T-cell (primary cell): Measurements from ENCODE around the gene TTC33. TPM values are rescaled to one million over a fixed set of nuclear protein-coding genes. Genes with fewer than 3 reads are reported as not detected.
A peak's percentile ranks its signal among the peaks of the same experiment; 100 is the strongest.

ENCODE experiments used
- ATAC-seq, 4 experiments: fragments of 200-7000 bp in 3 of 4; fragments of 150-1000 bp in 1 of 4; cut with Tn5 transposase; replicated peaks in 1 of 4; 1 replicate in 3 of 4; 2 replicates in 1 of 4; pipeline ENCODE4 v1.10.0; 2021; ENCODE audit warnings: moderate library complexity in 3 of 4, mild to moderate bottlenecking in 2 of 4, moderate number of reproducible peaks in 1 of 4
- CTCF ChIA-PET, 2 donors: fragments of 300-600 bp; sonication (Branson Sonifier 250); formaldehyde crosslinking; loops; one replicate each; lab custom pipeline; 2022; ENCODE audit warnings: antibody characterized with exemption in 2 of 2; lab: Charles Lee
- POLR2A ChIA-PET, 2 donors: fragments of 300-600 bp; sonication (Branson Sonifier 250); formaldehyde crosslinking; loops; one replicate each; lab custom pipeline; 2022; ENCODE audit warnings: antibody characterized with exemption in 2 of 2; lab: Charles Lee
- DNase-seq, 35 experiments: peaks; one replicate each; pipeline versions ENCODE4 v3.0.0 to v3.0.0-alpha.2; 2013 to 2023
- H3K27ac ChIP-seq: one replicate; pipeline ENCODE4 v1.5.1; 2013; ENCODE audit warnings: low read length
- H3K27me3 ChIP-seq, 2 experiments: replicated peaks in 1 of 2; 1 replicate in 1 of 2; 2 replicates in 1 of 2; pipeline versions ENCODE4 v1.6.1 to v1.7.0; 2013; ENCODE audit warnings: low read length in 1 of 2, mixed read lengths in 1 of 2; ENCODE audit not compliant: control insufficient read depth in 2 of 2, insufficient read depth in 2 of 2; ENCODE audit errors: extremely low read depth in 1 of 2
- H3K36me3 ChIP-seq, 2 donors: 1 replicate in 1 of 2; 2 replicates in 1 of 2; pipeline versions ENCODE4 v1.6.1 to v1.7.0; 2013; ENCODE audit warnings: low read length in 1 of 2; ENCODE audit not compliant: control insufficient read depth in 2 of 2, insufficient read depth in 1 of 2; ENCODE audit errors: extremely low read depth in 1 of 2
- H3K4me1 ChIP-seq, 2 experiments: 1 replicate in 1 of 2; 2 replicates in 1 of 2; pipeline versions ENCODE4 v1.6.1 to v1.7.0; 2013; ENCODE audit warnings: low read length in 2 of 2, mixed read lengths in 1 of 2; ENCODE audit not compliant: insufficient read depth in 2 of 2, control insufficient read depth in 1 of 2; ENCODE audit errors: extremely low read depth in 1 of 2
- H3K4me3 ChIP-seq, 2 donors: 1 replicate in 1 of 2; 2 replicates in 1 of 2; pipeline versions ENCODE4 v1.5.1 to v1.7.0; 2013; ENCODE audit warnings: mild to moderate bottlenecking in 2 of 2, low read length in 1 of 2, moderate library complexity in 1 of 2; ENCODE audit not compliant: control insufficient read depth in 1 of 2; ENCODE audit errors: extremely low read depth in 1 of 2
- H3K9me3 ChIP-seq: 2 replicates; pipeline ENCODE4 v1.7.0; 2013
- H3K27ac Mint-ChIP-seq, 2 donors: one replicate each; pipeline ENCODE4 v1.8.0; 2020 to 2021; ENCODE audit warnings: mild to moderate bottlenecking in 2 of 2, mixed read lengths in 2 of 2
- H3K27me3 Mint-ChIP-seq, 2 donors: one replicate each; pipeline ENCODE4 v1.8.0; 2021 to 2022; ENCODE audit warnings: mixed read lengths in 2 of 2
- H3K36me3 Mint-ChIP-seq: one replicate; pipeline ENCODE4 v1.8.0; 2021; ENCODE audit warnings: mixed read lengths
- H3K4me1 Mint-ChIP-seq, 3 donors: one replicate each; pipeline ENCODE4 v1.8.0; 2020 to 2022; ENCODE audit warnings: mixed read lengths in 3 of 3, mild to moderate bottlenecking in 1 of 3
- H3K4me3 Mint-ChIP-seq, 3 donors: one replicate each; pipeline ENCODE4 v1.8.0; 2020 to 2022; ENCODE audit warnings: mild to moderate bottlenecking in 3 of 3, mixed read lengths in 3 of 3, moderate library complexity in 3 of 3
- H3K9me3 Mint-ChIP-seq, 3 donors: one replicate each; pipeline ENCODE4 v1.8.0; 2020 to 2022; ENCODE audit warnings: mixed read lengths in 3 of 3
- WGBS: methylation state at CpG from one replicate; pipeline ENCODE4 v1.1.5; 2013; ENCODE audit warnings: missing lambda C conversion rate; ENCODE audit not compliant: insufficient coverage; 5-methylcytosine and 5-hydroxymethylcytosine counted together
- total RNA-seq, 35 experiments: library from RNA in 6 of 35; stranded (reverse) in 6 of 35; fragments of 120-200 nt in 1 of 35; gene quantifications; one replicate each; pipeline versions ENCODE4 v1.2.1 to v1.2.4 and lab custom pipeline; 2013 to 2026

Gene TTC33
- total RNA-seq, 5 donors from 2014 or later (not counting 1 experiment from before 2014, with no cell fraction given) = 8.3 to 15.4 (median 13.6) TPM

DNA sequence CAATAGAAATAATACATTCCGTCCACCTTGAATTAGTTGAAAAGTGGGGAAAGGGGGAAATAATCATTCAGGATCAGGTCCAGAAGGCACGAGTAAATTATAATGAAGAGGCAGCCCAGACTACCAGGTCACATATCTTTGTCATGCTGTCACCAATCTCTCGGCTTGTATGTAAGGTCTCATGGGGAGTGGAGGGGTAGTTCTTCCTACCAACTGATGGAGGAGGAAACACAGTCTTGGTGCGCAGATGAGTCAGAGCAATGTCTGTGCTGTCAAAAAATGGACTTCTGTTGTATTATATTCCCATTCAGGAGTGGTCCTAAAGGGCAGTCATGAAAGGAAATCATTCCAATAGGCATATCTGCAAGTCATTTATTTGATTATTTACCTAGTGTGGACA, 240.3 kb downstream of the TTC33 start:
- H3K4me3 Mint-ChIP-seq = peak overlapping the region in 1 of 3 donors; percentile 67
- Histone ChIP-seq H3K27me3 (no peaks in the 10 kb centered on the region), H3K36me3 (no peaks in the 10 kb centered on the region), H3K4me1 (peaks cover 15 to 23% of the 10 kb centered on the region in 2 experiments), H3K9me3 (no peaks in the 10 kb centered on the region), H3K27ac (peak overlapping the region; percentile 39), H3K4me3 (no peak overlapping the region)
- no peak for DNase-seq
- peak in 1 of 4 experiments; percentile 32 for ATAC-seq
- no peaks in the 10 kb centered on the region for H3K36me3 Mint-ChIP-seq
- peaks cover 39 to 44% (median 40%) of the 10 kb centered on the region in 3 donors for H3K4me1 Mint-ChIP-seq
- no peaks in the 10 kb centered on the region for H3K9me3 Mint-ChIP-seq
- WGBS = 100% methylated on average over 1 of the region's 4 CpGs
- peak overlapping the region; percentile 71 to 74 for H3K27ac Mint-ChIP-seq
- ChIA-PET CTCF (no interaction called here), POLR2A (no interaction called here)
- H3K27me3 Mint-ChIP-seq = no peaks in the 10 kb centered on the region

DNA sequence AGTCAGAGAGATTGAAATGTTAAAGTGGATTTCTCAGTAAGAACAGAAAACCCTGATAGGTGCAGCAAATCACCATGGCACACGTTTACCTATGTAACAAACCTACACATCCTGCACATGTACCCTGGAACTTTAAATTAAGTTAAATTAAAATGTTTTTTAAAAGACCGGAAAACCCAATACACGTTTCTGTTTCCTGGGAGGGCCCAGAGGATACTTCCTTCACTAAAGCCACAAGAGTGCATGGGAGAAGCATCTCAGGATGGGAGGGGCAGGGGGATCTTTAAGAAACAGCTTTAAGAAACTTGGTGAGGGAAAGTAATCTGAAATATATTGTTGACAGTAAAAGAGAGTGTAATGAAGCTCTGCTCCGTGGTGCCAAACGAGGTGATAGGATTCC, 240.8 kb downstream of the TTC33 start:
- H3K27me3 Mint-ChIP-seq = no peaks in the 10 kb centered on the region
- H3K4me3 ChIP-seq = no peak overlapping the region
- no peaks in the 10 kb centered on the region for H3K36me3 ChIP-seq
- H3K9me3 ChIP-seq = no peaks in the 10 kb centered on the region
- H3K4me3 Mint-ChIP-seq = peak overlapping the region in 2 of 3 donors; percentile 1 to 67
- peak overlapping the region; percentile 71 to 74 for H3K27ac Mint-ChIP-seq
- peak overlapping the region; percentile 38 for H3K27ac ChIP-seq
- POLR2A ChIA-PET = no interaction called here
- no CpG with 5 or more reads among the region's 5 CpGs for WGBS
- no peaks in the 10 kb centered on the region for H3K9me3 Mint-ChIP-seq
- H3K27me3 ChIP-seq = no peaks in the 10 kb centered on the region
- peak; percentile 19 to 90 (median 61) for ATAC-seq
- DNase-seq = peak in 22 of 35 experiments; percentile 4 to 42 (median 15)
- H3K36me3 Mint-ChIP-seq = no peaks in the 10 kb centered on the region
- peaks cover 15 to 23% of the 10 kb centered on the region in 2 experiments for H3K4me1 ChIP-seq
- peaks cover 39 to 44% (median 40%) of the 10 kb centered on the region in 3 donors for H3K4me1 Mint-ChIP-seq
- CTCF ChIA-PET = no interaction called here

DNA sequence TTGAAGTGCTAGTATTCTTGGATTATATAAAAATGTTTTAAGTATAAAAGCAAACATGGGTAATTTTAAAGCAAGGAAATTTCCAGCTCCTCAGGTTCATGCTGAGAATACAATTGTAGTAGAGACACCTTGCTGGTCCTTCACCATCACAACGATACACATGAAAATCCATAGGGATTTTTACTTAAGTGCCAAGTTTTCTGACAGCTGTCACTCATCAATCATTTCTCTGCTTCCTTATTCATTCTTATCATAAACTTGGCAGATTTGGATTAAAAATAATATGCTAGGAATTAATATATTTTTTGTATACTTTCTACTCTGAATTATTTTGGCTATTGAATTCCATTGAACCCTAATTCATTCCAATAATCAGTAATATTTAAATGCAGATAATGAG, 244.0 kb downstream of the TTC33 start:
- Mint-ChIP-seq H3K27ac (no peak overlapping the region), H3K4me3 (no peak overlapping the region), H3K36me3 (no peaks in the 10 kb centered on the region), H3K4me1 (peaks cover 38 to 43% (median 39%) of the 10 kb centered on the region in 3 donors), H3K27me3 (no peaks in the 10 kb centered on the region), H3K9me3 (peaks cover 0 to 5% (median 3%) of the 10 kb centered on the region in 3 donors)
- no peaks in the 10 kb centered on the region for H3K9me3 ChIP-seq
- H3K4me3 ChIP-seq = no peak overlapping the region
- peaks cover 15 to 24% of the 10 kb centered on the region in 2 experiments for H3K4me1 ChIP-seq
- ATAC-seq (no peak), DNase-seq (no peak)
- WGBS = no CpG with 5 or more reads among the region's 1 CpG
- ChIA-PET POLR2A (interaction anchor here in 1 of 2 donors (0.6 kb wide), 1 partner anchor 13 kb away, joined by 8 read pairs; no protein-coding TSS in a partner anchor), CTCF (no interaction called here)
- H3K27me3 ChIP-seq = no peaks in the 10 kb centered on the region
- H3K36me3 ChIP-seq = no peaks in the 10 kb centered on the region
- H3K27ac ChIP-seq = no peak overlapping the region

DNA sequence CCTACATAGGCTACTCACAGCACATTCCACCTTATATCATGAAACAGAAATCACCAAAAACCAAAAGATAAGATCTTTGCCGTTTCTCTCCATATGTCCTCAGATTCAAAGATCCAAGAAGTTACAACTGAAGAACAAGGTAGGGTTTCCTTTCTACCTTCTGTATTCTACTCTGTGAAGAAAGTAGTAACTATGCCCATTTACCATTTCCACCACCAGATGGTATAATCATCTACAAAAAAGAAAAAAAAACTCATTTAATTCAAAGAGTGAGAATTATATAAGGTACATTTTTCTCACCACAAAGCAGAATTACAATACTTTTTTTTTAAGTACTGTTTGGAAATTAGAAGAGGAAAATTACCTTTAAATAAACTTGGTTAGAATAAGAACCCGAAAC, 248.7 kb downstream of the TTC33 start:
- Histone ChIP-seq H3K36me3 (no peaks in the 10 kb centered on the region), H3K4me1 (peaks cover 0 to 2% of the 10 kb centered on the region in 2 experiments), H3K9me3 (no peaks in the 10 kb centered on the region), H3K4me3 (no peak overlapping the region), H3K27me3 (no peaks in the 10 kb centered on the region), H3K27ac (no peak overlapping the region)
- WGBS = no CpG with 5 or more reads among the region's 2 CpGs
- H3K9me3 Mint-ChIP-seq = peaks cover 0 to 5% (median 3%) of the 10 kb centered on the region in 3 donors
- H3K27me3 Mint-ChIP-seq = no peaks in the 10 kb centered on the region
- POLR2A ChIA-PET = interaction anchor here in 1 of 2 donors (0.6 kb wide), 1 partner anchor 95 kb away, joined by 3 read pairs; no protein-coding TSS in a partner anchor
- ATAC-seq (peak in 1 of 4 experiments; percentile 72), DNase-seq (peak in 1 of 35 experiments; percentile 42)
- CTCF ChIA-PET = interaction anchor here in 1 of 2 donors (0.6 kb wide), 1 partner anchor 350 kb away, joined by 3 read pairs; no protein-coding TSS in a partner anchor
- H3K4me1 Mint-ChIP-seq = peaks cover 7 to 17% (median 12%) of the 10 kb centered on the region in 3 donors
- no peaks in the 10 kb centered on the region for H3K36me3 Mint-ChIP-seq
- peak overlapping the region in 1 of 2 donors; percentile 5 for H3K27ac Mint-ChIP-seq
- H3K4me3 Mint-ChIP-seq = no peak overlapping the region

DNA sequence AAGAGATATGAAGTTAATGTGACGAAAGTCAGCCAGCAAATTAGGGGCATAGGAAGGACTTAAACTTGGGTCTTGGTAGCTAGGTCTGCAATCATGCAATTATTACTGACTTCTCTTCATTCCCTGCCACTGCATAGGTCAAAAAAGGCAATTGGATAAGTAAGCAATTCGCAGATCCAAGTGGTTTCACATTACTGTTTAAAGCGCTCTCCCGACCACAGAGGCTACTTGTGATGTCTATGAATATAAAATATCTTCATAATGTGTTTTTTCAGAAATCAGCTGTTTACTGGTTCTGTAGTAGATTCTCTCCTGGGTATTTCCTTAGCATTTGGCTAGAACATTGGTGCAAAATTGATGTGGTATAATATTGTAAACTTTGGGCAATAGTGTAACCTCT, 250.7 kb downstream of the TTC33 start:
- ATAC-seq (no peak), DNase-seq (no peak)
- H3K36me3 ChIP-seq = no peaks in the 10 kb centered on the region
- H3K4me3 ChIP-seq = no peak overlapping the region
- ChIA-PET CTCF (no interaction called here), POLR2A (interaction anchor here in 1 of 2 donors (0.6 kb wide), 1 partner anchor 43 kb away, joined by 5 read pairs; no protein-coding TSS in a partner anchor)
- no peak overlapping the region for H3K27ac Mint-ChIP-seq
- H3K4me3 Mint-ChIP-seq = no peak overlapping the region
- H3K9me3 ChIP-seq = no peaks in the 10 kb centered on the region
- no peaks in the 10 kb centered on the region for H3K27me3 Mint-ChIP-seq
- WGBS = no CpG with 5 or more reads among the region's 4 CpGs
- peaks cover 7 to 13% (median 10%) of the 10 kb centered on the region in 3 donors for H3K4me1 Mint-ChIP-seq
- H3K4me1 ChIP-seq = peaks cover 0 to 2% of the 10 kb centered on the region in 2 experiments
- H3K27me3 ChIP-seq = no peaks in the 10 kb centered on the region
- peaks cover 0 to 5% (median 3%) of the 10 kb centered on the region in 3 donors for H3K9me3 Mint-ChIP-seq
- no peak overlapping the region for H3K27ac ChIP-seq
- no peaks in the 10 kb centered on the region for H3K36me3 Mint-ChIP-seq

DNA sequence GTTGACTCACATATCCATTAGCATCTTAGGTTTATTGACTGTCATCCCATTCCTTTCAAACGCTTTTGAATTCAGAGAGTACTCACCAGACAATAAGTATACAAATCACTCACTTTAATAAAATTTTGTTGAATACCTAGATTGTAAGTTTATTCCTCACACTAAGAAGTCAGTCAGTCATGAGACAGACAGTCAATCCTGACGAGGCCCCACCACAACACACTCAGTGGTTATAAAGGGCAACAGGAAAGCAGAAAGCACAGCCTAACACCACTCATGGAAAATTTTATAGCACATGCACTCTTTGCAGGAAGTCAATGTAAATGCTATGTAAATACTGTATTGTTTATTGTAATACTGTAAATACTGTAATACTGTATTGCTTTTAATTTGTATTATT, 252.3 kb downstream of the TTC33 start:
- Histone ChIP-seq H3K36me3 (no peaks in the 10 kb centered on the region), H3K4me3 (no peak overlapping the region), H3K27ac (no peak overlapping the region), H3K27me3 (no peaks in the 10 kb centered on the region), H3K9me3 (no peaks in the 10 kb centered on the region), H3K4me1 (peaks cover 0 to 2% of the 10 kb centered on the region in 2 experiments)
- H3K4me3 Mint-ChIP-seq = no peak overlapping the region
- no CpG with 5 or more reads among the region's 2 CpGs for WGBS
- no peak overlapping the region for H3K27ac Mint-ChIP-seq
- no peaks in the 10 kb centered on the region for H3K36me3 Mint-ChIP-seq
- H3K9me3 Mint-ChIP-seq = no peaks in the 10 kb centered on the region
- DNase-seq (peak in 1 of 35 experiments; percentile 21), ATAC-seq (no peak)
- H3K4me1 Mint-ChIP-seq = peaks cover 7 to 10% (median 10%) of the 10 kb centered on the region in 3 donors
- ChIA-PET CTCF (no interaction called here), POLR2A (no interaction called here)
- H3K27me3 Mint-ChIP-seq = no peaks in the 10 kb centered on the region
